ENCODE results near the gene KLF11.

The KLF11 gene

DNA sequence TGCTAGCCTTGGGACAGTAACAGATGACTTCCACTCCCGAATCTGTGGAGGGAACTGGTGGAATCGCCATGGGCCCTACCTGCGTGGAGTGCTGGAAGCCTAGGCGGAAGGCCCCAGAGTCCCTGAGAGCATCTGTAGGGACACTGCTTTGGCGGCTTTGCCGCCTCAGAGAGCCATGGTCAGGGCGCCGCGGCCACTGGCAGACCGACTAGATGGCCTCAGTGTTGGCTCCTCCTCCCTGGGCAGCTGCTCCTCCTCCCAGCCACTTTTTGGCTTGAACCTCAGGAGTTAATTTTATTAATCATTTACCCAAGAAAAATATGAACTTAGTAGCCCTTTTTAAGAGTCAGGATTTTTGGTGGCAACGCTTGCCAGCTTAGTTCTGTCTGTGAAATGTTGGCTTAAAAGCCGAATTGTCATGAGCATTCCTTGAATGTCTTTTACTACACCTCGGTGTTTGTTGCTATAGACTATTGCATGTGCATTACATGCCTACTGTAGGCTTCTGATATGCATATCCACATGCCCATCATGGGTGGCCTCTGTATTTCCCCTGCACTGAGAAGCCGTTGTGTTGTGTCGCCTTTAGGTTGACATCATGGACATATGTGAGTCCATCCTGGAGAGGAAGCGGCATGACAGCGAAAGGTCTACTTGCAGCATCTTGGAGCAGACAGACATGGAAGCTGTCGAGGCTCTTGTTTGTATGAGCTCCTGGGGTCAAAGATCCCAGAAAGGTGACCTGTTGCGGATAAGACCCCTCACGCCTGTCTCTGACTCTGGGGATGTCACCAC is 2.4 kb downstream of the KLF11 start:
- DNase-seq (ENCODE audit: low spot score), result no peak
- TF ChIP-seq, protein P1, sequence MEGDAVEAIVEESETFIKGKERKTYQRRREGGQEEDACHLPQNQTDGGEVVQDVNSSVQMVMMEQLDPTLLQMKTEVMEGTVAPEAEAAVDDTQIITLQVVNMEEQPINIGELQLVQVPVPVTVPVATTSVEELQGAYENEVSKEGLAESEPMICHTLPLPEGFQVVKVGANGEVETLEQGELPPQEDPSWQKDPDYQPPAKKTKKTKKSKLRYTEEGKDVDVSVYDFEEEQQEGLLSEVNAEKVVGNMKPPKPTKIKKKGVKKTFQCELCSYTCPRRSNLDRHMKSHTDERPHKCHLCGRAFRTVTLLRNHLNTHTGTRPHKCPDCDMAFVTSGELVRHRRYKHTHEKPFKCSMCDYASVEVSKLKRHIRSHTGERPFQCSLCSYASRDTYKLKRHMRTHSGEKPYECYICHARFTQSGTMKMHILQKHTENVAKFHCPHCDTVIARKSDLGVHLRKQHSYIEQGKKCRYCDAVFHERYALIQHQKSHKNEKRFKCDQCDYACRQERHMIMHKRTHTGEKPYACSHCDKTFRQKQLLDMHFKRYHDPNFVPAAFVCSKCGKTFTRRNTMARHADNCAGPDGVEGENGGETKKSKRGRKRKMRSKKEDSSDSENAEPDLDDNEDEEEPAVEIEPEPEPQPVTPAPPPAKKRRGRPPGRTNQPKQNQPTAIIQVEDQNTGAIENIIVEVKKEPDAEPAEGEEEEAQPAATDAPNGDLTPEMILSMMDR (IDR thresholded peaks at IDR 0.05; ENCODE audit: borderline replicate concordance, control extremely low read depth, extremely low read depth, insufficient read depth, missing control alignments), result no peak
- in situ Hi-C loops (cut with MboI; ENCODE audit: low sequenced_read_pairs, unreplicated experiment), result no loop called here

DNA sequence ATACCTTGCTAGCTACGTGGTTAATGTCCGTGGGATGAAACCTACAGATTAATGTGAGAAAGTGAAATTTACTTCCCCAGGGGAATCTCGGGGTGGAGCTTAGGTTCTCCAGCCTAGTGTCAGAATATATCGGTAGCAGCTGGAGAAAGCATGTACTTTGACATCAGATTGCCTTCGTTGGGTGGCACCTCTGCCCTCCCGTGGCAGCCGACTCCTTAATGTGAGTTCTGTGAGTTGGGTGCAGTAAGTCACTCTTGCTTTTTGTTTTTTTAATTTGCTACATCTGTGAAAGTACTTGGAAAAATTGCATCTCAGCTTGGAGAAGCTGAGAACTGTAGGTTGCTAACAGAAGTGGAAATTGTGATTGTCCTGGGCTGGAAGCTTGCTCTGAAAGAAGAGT is 3.6 kb downstream of the KLF11 start:
- in situ Hi-C loops (cut with MboI; ENCODE audit: low sequenced_read_pairs, unreplicated experiment), result no loop called here

DNA sequence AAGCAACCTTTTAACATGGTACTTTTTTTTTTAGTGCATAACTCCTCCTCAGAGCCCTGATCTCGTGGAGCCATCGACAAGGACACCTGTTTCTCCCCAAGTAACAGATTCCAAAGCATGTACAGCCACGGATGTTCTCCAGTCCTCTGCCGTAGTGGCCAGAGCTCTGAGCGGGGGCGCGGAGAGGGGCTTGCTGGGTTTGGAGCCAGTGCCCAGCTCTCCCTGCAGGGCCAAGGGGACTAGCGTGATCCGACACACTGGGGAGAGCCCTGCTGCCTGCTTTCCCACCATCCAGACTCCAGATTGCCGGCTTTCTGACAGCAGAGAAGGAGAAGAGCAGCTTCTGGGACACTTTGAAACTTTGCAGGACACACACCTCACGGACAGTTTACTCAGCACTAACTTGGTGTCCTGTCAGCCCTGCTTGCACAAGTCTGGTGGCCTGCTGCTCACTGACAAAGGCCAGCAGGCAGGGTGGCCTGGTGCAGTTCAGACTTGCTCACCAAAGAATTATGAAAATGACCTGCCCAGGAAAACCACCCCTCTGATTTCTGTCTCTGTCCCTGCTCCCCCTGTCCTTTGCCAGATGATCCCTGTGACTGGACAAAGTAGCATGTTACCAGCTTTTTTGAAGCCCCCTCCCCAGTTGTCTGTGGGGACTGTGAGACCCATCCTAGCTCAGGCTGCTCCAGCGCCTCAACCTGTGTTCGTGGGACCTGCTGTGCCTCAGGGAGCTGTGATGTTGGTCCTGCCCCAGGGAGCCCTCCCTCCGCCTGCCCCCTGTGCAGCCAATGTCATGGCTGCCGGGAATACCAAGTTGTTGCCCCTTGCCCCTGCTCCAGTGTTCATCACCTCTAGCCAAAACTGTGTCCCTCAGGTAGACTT is 4.5 kb downstream of the KLF11 start:
- in situ Hi-C loops (cut with MboI; ENCODE audit: low sequenced_read_pairs, unreplicated experiment), result no loop called here
- no peak for DNase-seq (ENCODE audit: low spot score)
- TF ChIP-seq, protein P1 (IDR thresholded peaks at IDR 0.05; ENCODE audit: borderline replicate concordance, control extremely low read depth, extremely low read depth, insufficient read depth, missing control alignments), result no peak

More for the DNA sequence above, 3.6 kb downstream of the KLF11 start:
- TF ChIP-seq, protein P1 (IDR thresholded peaks at IDR 0.05; ENCODE audit: borderline replicate concordance, control extremely low read depth, extremely low read depth, insufficient read depth, missing control alignments), result no peak
- DNase-seq (ENCODE audit: low spot score), result no peak

DNA sequence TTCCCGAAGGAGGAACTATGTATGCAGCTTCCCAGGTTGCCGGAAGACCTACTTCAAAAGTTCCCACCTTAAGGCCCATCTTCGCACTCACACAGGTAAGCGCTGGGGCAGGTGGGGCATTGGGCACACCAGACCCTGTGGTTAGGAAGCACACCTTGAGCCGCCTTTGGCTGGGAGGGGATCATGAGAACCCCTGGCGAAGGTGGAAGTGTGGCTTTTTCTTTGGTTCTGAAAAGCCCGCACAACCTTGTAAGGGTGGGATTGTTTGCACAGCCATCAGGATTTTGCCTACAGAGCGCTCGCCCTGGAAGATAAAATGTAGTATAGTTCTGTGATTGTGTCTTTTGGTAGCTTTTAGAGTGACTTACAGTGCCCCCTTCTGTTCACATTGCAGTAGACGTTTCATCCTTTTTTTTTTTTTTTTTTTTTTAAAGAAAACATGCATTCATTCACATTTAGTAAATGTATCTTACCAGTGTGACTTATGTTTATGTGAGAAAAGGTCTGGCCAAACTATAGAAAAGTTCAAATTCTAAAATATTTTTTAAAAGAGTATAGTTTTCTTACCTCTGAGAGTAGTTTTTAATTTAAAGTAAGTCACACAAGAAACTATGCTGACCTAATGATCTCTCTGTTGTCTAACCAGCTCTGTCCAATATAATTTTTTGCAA is 5.3 kb downstream of the KLF11 start:
- in situ Hi-C loops (cut with MboI; ENCODE audit: low sequenced_read_pairs, unreplicated experiment), result no loop called here
- DNase-seq (ENCODE audit: low spot score), result peak; percentile 74
- TF ChIP-seq, protein P1 (IDR thresholded peaks at IDR 0.05; ENCODE audit: borderline replicate concordance, control extremely low read depth, extremely low read depth, insufficient read depth, missing control alignments), result peak; percentile 40

DNA sequence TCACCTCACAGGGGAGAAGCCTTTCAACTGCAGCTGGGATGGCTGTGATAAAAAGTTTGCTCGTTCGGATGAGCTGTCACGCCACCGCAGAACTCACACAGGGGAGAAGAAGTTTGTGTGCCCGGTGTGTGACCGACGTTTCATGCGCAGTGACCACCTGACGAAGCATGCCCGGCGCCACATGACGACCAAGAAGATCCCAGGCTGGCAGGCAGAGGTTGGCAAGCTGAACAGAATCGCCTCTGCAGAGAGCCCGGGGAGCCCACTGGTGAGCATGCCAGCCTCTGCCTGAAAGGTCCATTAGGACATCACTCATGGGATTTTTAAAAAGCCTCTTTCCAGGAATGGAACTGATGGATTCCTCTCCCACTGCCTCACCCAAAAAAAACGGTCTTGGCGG is 8.9 kb downstream of the KLF11 start:
- TF ChIP-seq, protein P1 (IDR thresholded peaks at IDR 0.05; ENCODE audit: borderline replicate concordance, control extremely low read depth, extremely low read depth, insufficient read depth, missing control alignments), result no peak
- DNase-seq (ENCODE audit: low spot score), result no peak
- in situ Hi-C loops (cut with MboI; ENCODE audit: low sequenced_read_pairs, unreplicated experiment), result loop anchor here (10.0 kb wide), 1 partner anchor 237 kb away; no protein-coding TSS in a partner anchor

DNA sequence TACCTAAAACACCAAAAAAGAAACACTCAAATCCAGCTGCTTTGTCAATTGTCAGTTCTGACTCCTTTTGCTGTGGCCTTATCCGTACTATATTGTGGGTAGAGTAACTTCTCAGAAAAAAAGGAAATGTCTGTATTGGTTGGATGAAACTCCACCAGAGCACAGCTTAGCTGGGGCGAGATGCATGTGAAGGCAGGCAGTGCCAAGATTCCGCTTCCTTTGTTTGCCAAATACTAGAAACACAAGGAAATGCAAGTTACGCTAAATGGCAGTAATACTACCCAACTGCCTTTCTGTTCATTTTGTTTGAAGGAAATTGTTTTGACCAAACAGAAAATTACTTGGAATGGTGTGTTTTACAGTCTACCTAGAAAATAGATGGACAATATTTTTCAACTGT is 10.0 kb downstream of the KLF11 start:
- in situ Hi-C loops (cut with MboI; ENCODE audit: low sequenced_read_pairs, unreplicated experiment), result loop anchor here (10.0 kb wide), 1 partner anchor 239 kb away; no protein-coding TSS in a partner anchor
- no peak for DNase-seq (ENCODE audit: low spot score)
- TF ChIP-seq, protein P1 (IDR thresholded peaks at IDR 0.05; ENCODE audit: borderline replicate concordance, control extremely low read depth, extremely low read depth, insufficient read depth, missing control alignments), result no peak

Measured in GM13976 (cell line).